ENCODE measurements around the gene ARHGDIB.

DNA sequence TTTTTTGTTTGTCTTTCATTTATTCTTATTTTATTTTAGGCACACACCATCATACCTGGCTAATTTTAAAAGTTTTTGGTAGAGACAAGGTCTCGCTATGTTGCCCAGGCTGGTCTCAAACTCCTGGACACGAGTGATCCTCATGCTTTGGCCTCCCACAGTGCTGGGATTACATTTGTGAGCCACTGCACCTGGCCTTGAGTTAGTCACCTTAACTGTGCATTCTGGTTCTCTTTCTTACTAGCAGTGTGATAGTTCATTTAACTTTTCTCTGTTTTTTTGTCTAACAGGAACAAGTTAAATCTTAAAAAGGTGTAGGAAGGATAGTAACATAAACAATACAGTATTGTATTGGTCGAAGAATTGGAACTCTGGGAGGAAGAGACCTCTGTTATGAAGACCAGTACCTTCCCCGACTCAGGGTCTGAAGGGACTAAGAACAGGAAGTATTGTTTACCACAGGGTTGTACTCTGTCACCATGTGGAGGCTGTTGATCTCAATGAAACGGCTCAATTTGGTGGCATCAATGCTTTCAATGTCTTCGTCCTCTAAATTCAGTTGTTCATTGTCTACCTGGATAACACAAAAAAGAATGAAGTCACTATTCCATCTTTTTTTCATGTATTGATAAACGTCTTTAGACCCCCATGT is 40.8 kb downstream of the ARHGDIB start:
- TF ChIP-seq YY1 (IDR thresholded peaks at IDR 0.05; ENCODE audit: insufficient read depth, insufficient read length) = no peak
- TF ChIP-seq SUZ12 (IDR thresholded peaks at IDR 0.05; ENCODE audit: extremely low read depth, insufficient read depth, insufficient read length) = no peak
